ENCODE data around the gene MDM1.

- TF ChIP-seq POLR2A (IDR thresholded peaks at IDR 0.05) (no peak), CTCF (IDR thresholded peaks at IDR 0.05) (no peak)
Measured at GRCh38 chr12:68374307-68374982, 42.3 kb upstream of the MDM1 start.
